Pons (tissue), 1 donor: ENCODE results near the gene PKD1.
"Not testable (repeated sequence)": the region's sequence is repeated elsewhere in the genome, so short reads cannot be mapped to it uniquely, and the experiment has no call there.

Source experiments
- DNase-seq: peaks from one replicate; pipeline ENCODE4 v3.0.0-alpha.2; 2016; ENCODE audit warnings: low spot score

Gene PKD1

DNA sequence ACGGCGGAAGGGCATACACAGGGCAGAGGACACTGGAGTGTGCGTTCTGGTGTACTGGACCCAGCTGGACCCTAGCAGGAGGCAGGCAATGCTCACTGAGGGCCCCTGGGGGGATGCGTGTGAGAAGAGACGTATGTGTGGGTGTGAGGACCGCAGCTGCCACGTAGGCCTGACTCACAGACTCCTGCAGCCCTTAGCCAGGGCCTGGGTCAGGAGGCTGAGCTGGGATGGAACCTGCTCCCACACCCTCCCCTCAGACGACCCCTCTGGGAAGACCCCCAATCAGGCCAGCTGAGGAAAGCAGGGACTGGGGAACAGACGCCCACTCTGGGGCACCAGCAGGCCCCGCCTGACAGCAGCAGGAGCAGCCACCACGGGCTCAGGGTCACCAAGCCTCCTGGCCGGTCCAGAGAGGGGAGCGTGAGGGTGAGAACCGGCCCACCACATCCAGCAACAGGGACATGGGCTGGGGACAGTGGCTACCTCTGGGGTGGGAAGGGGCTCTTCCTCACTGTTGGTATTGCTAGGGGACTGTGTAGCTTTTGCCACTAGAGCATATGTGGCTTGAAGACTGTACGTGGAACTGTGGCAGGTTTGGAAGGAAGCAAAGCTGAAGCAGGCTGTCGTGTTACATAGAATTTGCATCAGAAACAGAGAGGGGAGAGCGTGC is 28.4 kb downstream of the PKD1 start:
- DNase-seq, result not testable (repeated sequence)

DNA sequence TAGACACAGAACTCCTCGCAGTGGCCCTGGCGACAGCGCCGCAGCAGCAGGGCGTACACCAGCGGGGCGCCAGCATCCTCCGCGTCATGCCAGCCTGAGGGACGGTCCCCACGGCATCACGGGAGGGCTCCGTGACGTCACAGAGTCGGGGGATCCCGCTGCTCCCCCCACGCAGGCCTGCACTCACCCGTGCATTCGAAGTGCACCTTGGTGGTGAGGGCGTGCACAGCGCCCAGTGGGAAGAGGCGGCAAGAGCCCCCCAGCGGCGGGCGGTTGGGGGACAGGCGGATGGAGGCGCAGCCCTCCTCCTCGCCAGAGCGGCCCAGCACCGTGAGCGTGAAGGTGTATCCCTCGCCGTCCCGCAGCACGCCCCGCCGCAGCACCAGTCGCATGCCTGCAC is 29.5 kb downstream of the PKD1 start:
- not testable (repeated sequence) for DNase-seq

DNA sequence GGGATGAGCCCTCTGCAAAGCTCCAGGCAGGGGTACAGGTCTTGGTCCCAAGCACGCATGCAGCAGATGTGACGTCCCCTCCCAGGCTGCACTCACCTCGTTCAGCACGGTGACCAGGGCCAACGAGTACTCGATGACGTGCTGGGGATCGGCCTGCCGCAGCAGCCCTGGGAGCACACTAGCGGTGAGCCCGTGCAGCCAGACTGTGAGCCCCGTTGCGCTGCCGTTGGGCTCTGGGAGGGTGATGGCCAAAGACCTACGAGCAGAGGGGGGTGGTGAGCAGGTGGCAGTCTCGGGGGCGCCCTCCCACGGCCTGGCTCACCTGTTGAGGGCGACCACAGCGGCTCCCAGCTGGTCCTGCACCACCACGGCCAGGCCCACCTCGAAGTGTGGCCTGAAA is 29.9 kb downstream of the PKD1 start:
- DNase-seq, result not testable (repeated sequence)

DNA sequence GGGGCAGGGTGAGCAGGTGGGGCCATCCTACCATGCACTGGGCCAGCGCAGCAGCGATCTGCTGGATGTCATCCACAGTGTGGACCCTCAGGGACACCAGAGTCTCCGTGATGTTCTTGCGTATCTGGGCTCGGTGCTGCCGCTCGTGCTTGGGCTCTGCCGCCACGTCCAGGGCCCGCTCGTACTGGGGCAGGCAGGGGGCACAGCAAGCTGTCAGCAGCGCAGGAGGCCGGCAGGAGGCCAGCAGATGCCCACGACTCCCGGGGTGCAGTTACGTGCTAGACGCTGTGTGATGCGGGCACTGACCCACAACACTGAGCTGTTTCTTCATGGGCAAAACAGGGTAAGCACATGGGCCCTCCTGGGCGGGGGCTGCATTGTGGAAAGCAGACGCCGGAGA is 30.4 kb downstream of the PKD1 start:
- not testable (repeated sequence) for DNase-seq

DNA sequence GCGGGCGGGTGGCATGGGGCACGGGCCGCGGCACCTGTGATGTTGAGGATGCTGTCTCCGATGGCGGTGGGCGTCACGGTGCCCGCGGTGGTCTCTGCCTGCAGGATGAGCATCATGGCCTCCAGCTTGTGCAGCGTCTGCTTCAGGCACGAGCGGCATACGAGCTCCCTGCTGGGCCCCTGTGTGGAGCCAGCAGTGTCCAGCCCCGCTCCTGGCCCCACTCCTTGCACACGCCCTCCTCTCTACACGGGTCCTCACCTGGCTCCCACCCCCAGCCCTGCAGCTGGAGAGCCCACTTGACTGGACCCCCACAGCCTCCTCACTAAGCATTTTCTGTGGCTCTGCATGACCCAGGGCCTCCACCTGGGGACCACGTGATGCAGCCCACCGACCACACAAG is 31.2 kb downstream of the PKD1 start:
- DNase-seq, result not testable (repeated sequence)

DNA sequence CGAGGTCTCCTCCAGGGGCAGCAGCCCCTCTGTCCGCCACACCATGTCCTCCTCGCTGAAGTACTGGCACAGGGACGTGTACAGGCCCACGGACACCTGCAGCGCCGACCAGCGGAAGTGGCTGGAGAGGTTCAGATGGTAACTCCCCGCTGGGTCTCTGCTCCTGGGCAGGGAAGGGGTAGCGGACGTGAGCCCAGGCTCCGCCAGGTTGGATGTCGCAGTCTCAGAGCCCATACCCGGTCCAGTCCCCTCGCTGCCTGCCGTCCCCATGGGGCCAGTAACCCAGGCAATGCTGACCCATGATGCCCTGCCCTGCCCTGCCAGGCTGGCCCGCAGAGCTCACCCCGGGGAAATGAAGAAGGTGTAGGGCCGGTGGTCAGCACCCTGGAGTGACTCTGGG is 33.2 kb downstream of the PKD1 start:
- no peak for DNase-seq

DNA sequence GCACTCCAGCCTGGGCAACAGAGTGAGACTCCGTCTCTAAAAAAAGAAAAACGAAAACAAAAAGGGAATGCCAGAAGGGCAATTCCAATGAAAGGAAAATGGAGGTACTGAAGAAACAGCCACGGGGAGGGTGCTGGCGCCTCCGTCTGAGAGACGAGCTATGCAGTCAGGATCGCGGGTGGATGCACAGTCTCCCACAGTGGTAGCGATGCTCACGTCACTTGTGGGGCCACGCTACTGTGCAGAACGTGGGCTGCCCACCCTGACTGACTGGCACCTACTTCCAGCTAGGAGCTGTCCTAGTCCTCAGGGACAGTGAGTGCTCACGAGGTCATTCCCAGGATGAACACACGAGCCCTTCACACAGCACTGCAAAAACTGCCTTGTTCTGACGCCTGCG is 34.1 kb downstream of the PKD1 start:
- not testable (repeated sequence) for DNase-seq

DNA sequence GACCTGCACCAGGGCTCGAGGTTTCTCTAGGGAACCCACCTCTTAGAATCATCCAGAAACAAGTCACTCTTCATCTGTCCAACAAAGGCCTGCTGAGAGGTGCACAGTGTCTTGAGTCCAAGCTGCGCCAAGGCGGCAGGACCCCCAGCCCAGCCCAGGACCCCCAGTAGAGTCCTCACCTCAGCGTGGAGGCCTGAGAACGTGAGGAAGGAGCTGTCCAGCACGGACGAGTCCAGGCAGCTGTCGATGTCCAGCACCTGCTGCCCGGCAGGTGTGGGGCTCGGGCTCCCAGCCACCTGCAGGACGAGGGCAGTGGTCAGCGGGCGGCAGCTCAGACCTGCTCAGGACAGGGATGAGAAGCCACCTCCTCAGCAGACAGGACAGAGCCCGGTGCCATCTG is 38.0 kb downstream of the PKD1 start:
- DNase-seq, result not testable (repeated sequence)

DNA sequence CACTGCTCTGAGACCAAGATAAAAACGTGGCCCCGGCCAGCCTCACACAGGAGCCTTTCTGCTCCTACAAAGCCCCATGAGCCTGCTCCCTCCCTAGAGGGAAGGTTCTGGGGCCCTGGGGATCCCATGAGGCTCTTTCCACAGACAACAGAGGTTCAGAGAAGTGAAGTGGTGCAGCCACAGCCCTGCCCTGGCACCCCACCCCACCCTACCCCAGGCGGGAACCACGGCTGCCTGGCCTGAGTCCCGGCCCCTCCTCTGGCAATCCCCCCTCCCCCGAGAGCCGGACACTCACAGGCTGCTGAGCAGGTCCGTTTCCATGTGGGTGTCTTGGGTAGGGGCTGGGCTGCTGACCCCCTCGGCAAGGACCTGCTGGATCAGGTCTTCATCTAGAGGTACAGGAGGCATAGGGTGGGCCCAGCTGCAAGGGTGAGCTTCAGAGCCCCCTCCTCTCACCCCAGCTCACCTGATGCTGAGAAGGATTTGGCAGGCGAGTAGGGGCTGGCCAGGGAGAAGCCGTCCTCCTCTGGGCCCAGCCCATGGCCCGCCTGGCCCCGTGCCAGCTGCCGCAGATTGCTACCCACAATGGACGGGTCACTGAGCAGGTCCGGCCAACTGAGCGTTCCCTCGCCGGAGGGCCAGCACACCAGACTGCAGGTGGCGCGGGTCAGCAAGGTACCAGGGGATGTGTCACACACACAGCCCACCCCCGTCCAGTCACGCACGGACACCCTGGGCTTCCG is 38.7 kb downstream of the PKD1 start:
- no peak for DNase-seq

DNA sequence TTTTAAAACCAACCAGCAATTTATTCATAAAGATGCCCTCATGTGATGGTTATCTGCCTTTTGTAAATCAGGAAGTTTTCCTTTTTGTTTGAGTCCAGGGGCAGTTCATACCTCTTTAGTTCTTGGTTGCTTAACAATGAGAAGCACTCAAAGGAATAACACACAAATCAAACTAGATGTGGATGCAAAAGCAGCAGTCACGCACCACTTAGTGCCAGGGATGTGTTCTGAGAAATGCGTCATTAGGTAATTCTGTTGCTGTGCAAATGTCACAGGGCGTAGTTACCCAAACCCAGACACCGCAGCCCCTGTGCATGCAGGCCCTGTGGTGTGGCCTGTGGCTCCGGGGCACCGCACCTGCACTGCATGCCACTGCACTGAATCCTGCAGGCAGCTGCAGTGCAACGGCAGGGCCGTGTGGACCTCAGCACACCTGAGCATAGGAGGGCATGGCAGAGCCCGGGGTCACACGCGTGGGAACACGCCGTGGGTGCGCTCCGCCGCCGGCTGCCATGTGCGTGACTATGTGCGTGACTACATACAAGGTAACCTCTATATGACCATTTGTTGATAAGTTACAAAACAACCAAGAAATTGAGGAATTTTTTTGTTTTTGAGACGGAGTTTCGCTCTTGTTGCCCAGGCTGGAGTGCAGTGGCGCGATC is 39.6 kb downstream of the PKD1 start:
- DNase-seq, result no peak

DNA sequence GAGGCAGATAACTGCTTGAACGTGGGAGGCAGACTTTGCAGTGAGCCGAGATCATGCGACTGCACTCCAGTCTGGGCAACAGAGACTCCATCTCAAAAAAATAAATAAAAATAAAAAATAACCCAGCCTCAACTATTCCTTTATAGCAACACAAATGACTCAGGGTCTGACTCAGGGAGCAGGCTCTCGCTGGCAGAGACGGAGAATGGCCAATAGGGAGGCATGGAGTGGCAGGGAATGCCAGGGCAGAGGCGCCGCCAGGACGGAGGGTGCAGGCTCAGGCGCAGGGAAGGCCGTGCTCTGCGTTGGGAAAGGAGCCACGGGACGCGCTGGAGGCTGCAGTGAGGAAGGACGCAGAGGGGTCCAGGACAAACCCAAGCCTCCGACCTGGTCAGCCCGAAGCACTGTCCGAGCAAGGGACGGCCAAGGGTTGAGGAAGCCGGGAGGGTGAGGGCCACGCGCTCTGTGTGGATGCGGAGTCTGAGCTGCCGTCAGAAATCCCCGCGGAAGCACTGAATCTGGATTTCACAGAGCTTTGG is 40.3 kb downstream of the PKD1 start:
- DNase-seq, result no peak

DNA sequence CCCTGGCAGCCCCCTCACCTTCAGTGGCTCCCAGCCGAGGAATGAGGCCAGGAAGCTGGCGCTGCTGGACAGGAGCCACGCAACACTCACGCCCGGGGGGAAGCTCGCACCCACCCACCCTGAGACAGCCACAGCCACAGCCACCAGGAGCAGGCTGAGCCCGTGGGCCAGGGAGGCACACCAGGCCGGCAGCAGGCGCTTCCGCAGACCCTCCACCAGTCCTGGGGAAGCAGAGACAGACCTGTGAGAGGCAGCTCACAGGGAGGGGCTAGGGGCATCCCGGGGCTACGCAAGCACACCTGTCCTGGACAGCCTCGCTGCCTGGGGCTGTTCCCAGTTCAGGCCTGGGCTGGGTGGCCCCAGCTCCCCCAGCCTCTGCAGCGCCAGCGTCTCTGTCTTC is 41.9 kb downstream of the PKD1 start:
- no peak for DNase-seq

DNA sequence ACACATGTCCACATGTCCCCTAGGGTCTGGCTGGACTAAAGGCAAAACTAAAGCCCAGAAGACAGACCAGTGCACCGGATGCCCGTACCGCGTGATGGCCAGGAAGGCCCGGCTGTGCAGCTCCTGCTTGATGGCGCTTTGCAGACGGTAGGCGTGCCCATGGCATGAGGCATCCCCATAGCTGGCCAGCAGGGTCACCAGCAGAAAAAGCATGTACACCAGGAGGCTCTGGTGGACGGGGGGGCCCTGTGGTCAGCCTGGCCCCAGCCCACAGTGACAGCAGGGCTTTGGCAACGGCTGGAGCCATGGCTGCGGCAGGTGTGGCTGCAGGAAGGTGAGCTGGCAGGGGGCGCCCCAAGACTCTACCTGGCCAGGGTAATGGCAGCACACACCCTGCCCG is 42.8 kb downstream of the PKD1 start:
- DNase-seq, result no peak

DNA sequence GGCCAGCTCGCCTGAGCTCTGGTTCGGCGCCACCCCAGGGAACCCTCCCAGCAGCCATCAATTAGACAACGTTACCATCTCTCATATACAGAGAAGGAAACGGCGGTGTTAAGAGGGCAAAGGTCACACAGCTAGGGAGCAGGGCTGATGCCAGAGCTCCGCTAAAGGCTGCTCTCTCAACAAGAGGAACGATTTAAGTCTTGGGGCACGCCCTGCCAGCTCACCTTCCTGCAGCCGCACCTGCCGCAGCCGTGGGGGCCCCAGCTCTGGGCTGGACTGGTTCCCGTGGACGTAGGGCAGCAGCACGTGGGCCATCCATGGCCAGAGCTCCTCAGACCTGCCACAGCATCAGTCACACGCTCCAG is 43.5 kb downstream of the PKD1 start:
- DNase-seq, result no peak

DNA sequence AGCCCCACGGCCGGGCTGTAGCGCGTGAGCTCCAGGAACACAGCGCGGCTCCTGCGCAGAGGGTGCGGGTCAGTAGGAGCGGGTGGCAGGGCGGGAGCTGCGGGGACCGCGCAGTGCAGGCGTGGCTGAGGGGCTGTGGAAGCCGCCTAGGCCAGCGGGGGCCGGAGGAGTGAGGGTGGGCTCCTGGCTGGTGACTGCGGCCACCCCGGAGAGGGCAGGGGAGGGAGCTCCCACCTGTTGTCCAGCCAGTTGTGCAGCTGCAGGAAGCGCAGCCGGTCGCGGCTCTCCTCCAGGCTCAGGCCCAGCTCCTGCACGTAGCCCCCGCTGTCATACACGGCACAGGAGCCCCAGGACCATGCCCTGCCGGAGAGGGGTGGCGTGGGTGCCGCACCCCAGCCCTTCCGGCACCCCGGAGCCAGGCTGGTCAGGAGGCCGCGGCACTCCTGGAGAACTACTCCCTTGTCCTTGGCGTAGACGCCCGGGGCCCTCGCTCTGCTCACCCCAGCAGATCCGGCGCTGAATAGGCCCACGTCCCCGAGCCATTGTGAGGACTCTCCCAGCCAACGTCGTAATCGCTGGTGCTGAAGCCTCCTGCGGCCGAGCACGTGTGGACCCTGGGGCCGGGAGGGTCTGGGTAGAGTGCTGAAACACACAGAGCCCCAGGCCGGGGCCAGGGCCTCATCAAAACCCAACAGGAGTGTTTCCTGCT is 44.0 kb downstream of the PKD1 start:
- no peak for DNase-seq

DNA sequence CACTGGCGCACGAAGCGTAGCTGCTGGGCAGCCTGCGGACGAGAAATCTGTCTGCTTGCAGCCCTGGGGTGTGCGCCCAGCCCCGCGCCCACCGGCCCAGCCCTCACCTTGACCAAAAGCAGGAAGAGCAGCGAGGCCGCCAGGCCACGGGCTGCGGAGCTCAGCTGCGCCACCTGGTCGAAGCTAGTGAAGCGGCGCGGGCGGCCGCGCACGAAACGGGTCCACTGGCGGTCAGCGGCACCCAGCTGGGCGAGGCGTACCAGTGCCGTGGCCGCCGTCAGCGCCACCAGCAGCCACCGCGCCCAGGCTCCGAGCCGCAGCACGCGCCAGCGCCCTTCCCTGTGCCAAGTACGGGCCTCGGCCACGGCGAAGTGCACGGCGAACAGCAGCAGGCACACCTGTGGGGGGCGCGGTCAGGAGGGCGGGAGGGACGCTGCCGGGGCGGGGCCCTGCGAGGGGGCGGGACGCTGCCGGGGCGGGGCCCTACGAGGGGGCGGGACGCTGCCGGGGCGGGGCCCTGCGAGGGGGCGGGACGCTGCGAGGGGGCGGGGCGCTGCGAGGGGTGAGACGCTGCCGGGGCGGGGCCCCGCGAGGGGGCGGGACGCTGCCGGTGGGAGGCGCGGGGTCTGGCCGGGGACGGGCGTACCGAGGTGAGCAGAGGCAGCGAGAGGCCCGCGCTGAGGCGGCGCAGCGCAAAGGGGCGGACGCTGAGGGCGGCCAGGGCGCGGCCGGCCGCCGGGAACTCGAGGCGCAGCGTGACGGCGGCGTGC is 44.7 kb downstream of the PKD1 start:
- no peak for DNase-seq

DNA sequence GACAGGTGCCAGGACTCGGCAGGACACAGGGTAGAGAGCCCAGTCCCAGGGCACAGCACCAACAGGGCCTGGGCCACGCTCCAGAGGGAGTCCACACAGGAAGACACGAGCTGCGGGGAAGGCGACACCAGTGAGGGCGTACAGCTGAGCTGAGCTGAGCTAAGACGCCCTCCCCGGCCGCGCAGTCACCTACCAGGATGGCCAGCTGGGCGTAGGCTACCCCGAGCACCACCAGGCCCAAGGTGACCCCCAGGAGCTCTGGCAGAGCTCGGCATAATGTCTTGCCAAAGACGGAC is 45.3 kb downstream of the PKD1 start:
- no peak for DNase-seq

DNA sequence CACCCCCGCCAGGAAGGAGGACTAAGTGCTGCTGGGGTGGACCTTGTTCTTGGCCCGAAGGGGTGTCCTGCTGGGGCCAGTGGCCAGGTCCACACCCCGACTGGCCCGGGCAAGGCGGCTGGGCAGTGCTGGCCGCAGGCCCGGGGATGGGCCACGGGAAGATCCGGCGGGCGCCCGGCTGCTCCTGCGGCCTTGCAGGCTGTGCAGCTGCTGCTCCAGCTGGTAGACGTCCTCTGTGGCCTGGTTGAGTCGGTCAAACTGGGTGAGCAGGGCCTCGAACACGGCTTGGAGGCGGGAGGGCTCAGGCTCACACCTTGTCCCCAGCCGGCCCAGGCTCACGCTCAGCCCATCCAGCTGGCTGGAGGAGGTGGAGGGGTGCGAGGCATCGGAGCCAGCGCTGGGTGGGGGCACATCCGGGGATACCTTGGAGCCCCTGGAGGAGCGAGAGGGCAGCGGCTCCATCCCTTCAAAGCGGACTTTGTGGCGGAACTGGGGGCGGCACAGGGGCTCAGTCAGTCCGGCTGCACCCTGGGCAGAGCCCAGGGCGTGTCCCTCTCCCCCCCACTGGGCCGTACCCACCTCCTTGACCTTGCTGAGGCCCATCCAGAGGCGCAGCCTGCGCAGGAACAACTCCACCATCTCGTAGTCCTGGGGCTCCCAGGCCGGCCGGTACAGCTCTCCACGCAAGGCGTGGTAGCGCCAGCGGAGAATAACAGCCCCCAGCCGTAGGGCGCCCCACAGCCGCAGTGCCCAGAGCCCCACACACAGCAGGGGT is 45.8 kb downstream of the PKD1 start:
- DNase-seq, result no peak

DNA sequence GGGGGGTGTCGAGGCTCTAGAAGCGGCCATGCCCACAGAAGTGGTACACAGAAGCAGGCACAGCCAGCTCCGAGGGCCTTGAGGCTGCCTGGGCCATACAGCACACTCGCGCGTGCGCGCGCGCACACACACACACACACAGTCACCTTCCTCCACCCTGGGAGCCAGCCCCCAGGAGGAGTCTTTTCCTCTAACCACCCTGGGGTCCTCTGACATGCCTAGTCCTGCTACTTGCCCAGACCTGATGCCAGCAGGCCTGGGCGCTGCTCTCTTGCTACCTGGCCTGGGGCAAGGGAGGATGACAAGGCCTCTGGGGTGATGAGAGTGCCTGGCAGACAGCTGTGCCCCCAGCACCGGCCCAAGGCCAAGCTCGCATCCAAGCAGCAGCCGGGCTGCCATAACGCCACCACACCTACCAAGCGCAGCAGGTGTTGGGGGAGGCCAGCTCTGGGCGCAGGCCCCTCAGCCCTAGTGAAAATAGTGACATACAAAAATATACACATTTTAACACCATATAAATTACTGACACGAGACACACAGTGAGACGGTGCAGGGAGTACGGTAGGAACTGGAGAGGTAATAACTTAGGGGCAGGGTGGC is 46.8 kb downstream of the PKD1 start:
- DNase-seq, result no peak

DNA sequence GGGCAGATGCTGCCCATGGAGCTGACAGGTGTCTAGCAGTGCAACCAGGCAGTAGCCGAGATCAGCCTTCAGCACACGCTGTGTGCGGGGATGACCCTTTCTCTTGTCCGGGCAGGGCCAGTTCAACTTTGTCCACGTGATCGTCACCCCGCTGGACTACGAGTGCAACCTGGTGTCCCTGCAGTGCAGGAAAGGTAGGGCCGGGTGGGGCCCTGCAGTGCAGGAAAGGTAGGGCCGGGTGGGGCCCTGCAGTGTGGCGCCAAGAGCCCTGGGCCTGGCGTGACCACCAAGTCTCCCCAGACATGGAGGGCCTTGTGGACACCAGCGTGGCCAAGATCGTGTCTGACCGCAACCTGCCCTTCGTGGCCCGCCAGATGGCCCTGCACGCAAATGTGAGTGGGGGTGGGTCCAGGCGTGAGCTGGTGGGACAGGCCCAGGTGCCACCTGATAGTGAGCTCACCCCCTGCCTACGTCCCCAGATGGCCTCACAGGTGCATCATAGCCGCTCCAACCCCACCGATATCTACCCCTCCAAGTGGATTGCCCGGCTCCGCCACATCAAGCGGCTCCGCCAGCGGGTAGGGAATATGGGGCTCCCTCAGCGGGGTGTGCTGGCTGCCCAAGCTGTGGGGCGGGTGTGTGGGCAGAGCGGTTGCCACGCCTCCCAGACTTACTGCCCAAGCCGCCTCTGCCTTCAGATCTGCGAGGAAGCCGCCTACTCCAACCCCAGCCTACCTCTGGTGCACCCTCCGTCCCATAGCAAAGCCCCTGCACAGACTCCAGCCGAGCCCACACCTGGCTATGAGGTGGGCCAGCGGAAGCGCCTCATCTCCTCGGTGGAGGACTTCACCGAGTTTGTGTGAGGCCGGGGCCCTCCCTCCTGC is 47.7 kb downstream of the PKD1 start:
- DNase-seq, result no peak
